GM18861 (cell line): Measurements from ENCODE around the gene NR1D1.

Source experiments
- ATAC-seq: cut with Tn5 transposase; IDR thresholded peaks from one replicate; pipeline ENCODE4 v1.9.1; 2021; ENCODE audit not compliant: unreplicated experiment

The NR1D1 gene

GRCh38 chr17:40063901-40064531 is 36.4 kb downstream of the NR1D1 start:
- ATAC-seq, result no peak

- ATAC-seq, result no peak
Observed at GRCh38 chr17:40063187-40063771, 37.1 kb downstream of the NR1D1 start.

- ATAC-seq, result no peak
Observed at GRCh38 chr17:40062329-40063186, 37.8 kb downstream of the NR1D1 start, which contains the start of gene THRA. Gene THRA, plus strand, starts transcription at chr17:40062965. Its CDS starts 11,524 bp downstream, at chr17:40074489.

GRCh38 chr17:40061609-40062038 is 38.8 kb downstream of the NR1D1 start:
- no peak for ATAC-seq

- no peak for ATAC-seq
Observed at GRCh38 chr17:40060887-40061608, 39.3 kb downstream of the NR1D1 start.

- no peak for ATAC-seq
Observed at GRCh38 chr17:40059729-40060475, 40.5 kb downstream of the NR1D1 start.

GRCh38 chr17:40058865-40059264 is 41.5 kb downstream of the NR1D1 start:
- no peak for ATAC-seq

GRCh38 chr17:40058186-40058784 is 42.1 kb downstream of the NR1D1 start:
- no peak for ATAC-seq

GRCh38 chr17:40056379-40057015 is 43.9 kb downstream of the NR1D1 start:
- no peak for ATAC-seq
